CD4-positive, alpha-beta T cell (primary cell): ENCODE results near the gene NXN. TPM values are rescaled to one million over a fixed set of nuclear protein-coding genes. Genes with fewer than 3 reads are reported as not detected.

Experiments
- ATAC-seq: fragments of 200-7000 bp; cut with Tn5 transposase; one replicate; pipeline ENCODE4 v1.10.0; 2022; ENCODE audit warnings: mild to moderate bottlenecking; ENCODE audit not compliant: poor library complexity
- CTCF ChIA-PET: fragments of 350-600 bp; sonication (Branson Sonifier 250); formaldehyde crosslinking; loops from one replicate; lab custom pipeline; 2021; ENCODE audit warnings: antibody characterized with exemption, inconsistent platforms; lab: Charles Lee
- POLR2A ChIA-PET: fragments of 350-600 bp; sonication (Branson Sonifier 250); formaldehyde crosslinking; loops from one replicate; lab custom pipeline; 2021; ENCODE audit warnings: antibody characterized with exemption, inconsistent platforms; lab: Charles Lee
- DNase-seq, 14 experiments: peaks; one replicate each; pipeline ENCODE4 v3.0.0-alpha.2; 2013 to 2020; ENCODE audit warnings: mixed read lengths in 2 of 14
- H3K27ac ChIP-seq, 2 donors: one replicate each; pipeline versions ENCODE4 v1.5.1 to v1.7.0; 2013; ENCODE audit warnings: low read length in 2 of 2, low read depth in 1 of 2, mild to moderate bottlenecking in 1 of 2
- H3K27me3 ChIP-seq, 2 experiments: 1 replicate in 1 of 2; 2 replicates in 1 of 2; pipeline versions ENCODE4 v1.6.1 to v1.7.0; 2013; ENCODE audit warnings: low read length in 2 of 2, control low read depth in 1 of 2, mild to moderate bottlenecking in 1 of 2, moderate library complexity in 1 of 2; ENCODE audit not compliant: insufficient read depth in 2 of 2, control insufficient read depth in 1 of 2
- H3K36me3 ChIP-seq: one replicate; pipeline ENCODE4 v1.6.1; 2013; ENCODE audit warnings: low read length, control low read depth; ENCODE audit not compliant: insufficient read depth
- H3K4me1 ChIP-seq: one replicate; pipeline ENCODE4 v1.6.1; 2013; ENCODE audit warnings: low read length, control low read depth; ENCODE audit not compliant: insufficient read depth
- H3K4me3 ChIP-seq: one replicate; pipeline ENCODE4 v1.5.1; 2013; ENCODE audit warnings: mild to moderate bottlenecking, low read length, moderate library complexity
- H3K9me3 ChIP-seq, 2 experiments: 1 replicate in 1 of 2; 2 replicates in 1 of 2; pipeline versions ENCODE4 v1.6.1 to v1.7.0; 2013; ENCODE audit warnings: low read length in 2 of 2, mild to moderate bottlenecking in 2 of 2, control low read depth in 1 of 2, moderate library complexity in 1 of 2; ENCODE audit not compliant: control insufficient read depth in 1 of 2, insufficient read depth in 1 of 2
- H3K27ac Mint-ChIP-seq: one replicate; pipeline ENCODE4 v1.8.0; 2020; ENCODE audit warnings: mixed read lengths
- H3K27me3 Mint-ChIP-seq: one replicate; pipeline ENCODE4 v1.8.0; 2021; ENCODE audit warnings: mixed read lengths
- H3K36me3 Mint-ChIP-seq: one replicate; pipeline ENCODE4 v1.8.0; 2021; ENCODE audit warnings: low read depth, mixed read lengths
- H3K4me1 Mint-ChIP-seq: one replicate; pipeline ENCODE4 v1.8.0; 2021; ENCODE audit warnings: low read depth, mixed read lengths
- H3K4me3 Mint-ChIP-seq: one replicate; pipeline ENCODE4 v1.8.0; 2020; ENCODE audit warnings: mild to moderate bottlenecking, mixed read lengths
- H3K9me3 Mint-ChIP-seq: one replicate; pipeline ENCODE4 v1.8.0; 2020; ENCODE audit warnings: mixed read lengths
- CTCF ChIP-seq: fragments of 200-600 bp; IDR thresholded peaks from one replicate; pipeline ENCODE4 v1.8.0; 2022; ENCODE audit warnings: antibody characterized with exemption, mild to moderate bottlenecking
- intact Hi-C, 2 experiments: fragments of 100-400 bp; cut with DNase I in 1 of 2; cut with micrococcal nuclease in 1 of 2; formaldehyde crosslinking; loops; one replicate each; pipeline versions ENCODE4 v1.15.1 to v1.9.0; 2023 to 2025; cut with DNase I, micrococcal nuclease
- total RNA-seq, 174 experiments: library from RNA in 2 of 174; stranded (reverse) in 2 of 174; gene quantifications; one replicate each; pipeline ENCODE4 v1.2.3 and lab custom pipeline; 2021 to 2026

The NXN gene
- total RNA-seq, 2 experiments from 2014 or later, result 0.80 to 0.98 TPM

- no peak overlapping the region for H3K4me3 ChIP-seq
- Mint-ChIP-seq H3K9me3 (no peaks in the 10 kb centered on the region), H3K36me3 (no peaks in the 10 kb centered on the region), H3K27ac (no peak overlapping the region), H3K4me1 (no peaks in the 10 kb centered on the region), H3K4me3 (no peak overlapping the region), H3K27me3 (peaks cover 28% of the 10 kb centered on the region)
- TF ChIP-seq CTCF, result no peak
- peaks cover 5 to 17% of the 10 kb centered on the region in 2 experiments for H3K27me3 ChIP-seq
- no peak for DNase-seq
- ChIA-PET POLR2A (no interaction called here), CTCF (no interaction called here)
- H3K27ac ChIP-seq, result no peak overlapping the region
- intact Hi-C loops, result no loop called here
- H3K36me3 ChIP-seq, result no peaks in the 10 kb centered on the region
- peaks cover 5% of the 10 kb centered on the region for H3K4me1 ChIP-seq
- H3K9me3 ChIP-seq, result peaks cover 0 to 14% of the 10 kb centered on the region in 2 experiments
- no peak for ATAC-seq
Measured at GRCh38 chr17:949623-950303, 29.8 kb downstream of the NXN start.

GRCh38 chr17:948284-948852, 31.2 kb downstream of the NXN start:
- Mint-ChIP-seq H3K27ac (no peak overlapping the region), H3K4me1 (no peaks in the 10 kb centered on the region), H3K36me3 (no peaks in the 10 kb centered on the region), H3K4me3 (no peak overlapping the region), H3K9me3 (no peaks in the 10 kb centered on the region), H3K27me3 (peaks cover 26% of the 10 kb centered on the region)
- no peak for DNase-seq
- ChIA-PET POLR2A (no interaction called here), CTCF (no interaction called here)
- Histone ChIP-seq H3K4me1 (peaks cover 5% of the 10 kb centered on the region), H3K36me3 (no peaks in the 10 kb centered on the region), H3K9me3 (peaks cover 0 to 14% of the 10 kb centered on the region in 2 experiments), H3K27me3 (peaks cover 5 to 17% of the 10 kb centered on the region in 2 experiments), H3K4me3 (no peak overlapping the region), H3K27ac (no peak overlapping the region)
- TF ChIP-seq CTCF, result no peak
- ATAC-seq, result no peak
- intact Hi-C loops, result no loop called here

- Mint-ChIP-seq H3K27ac (no peak overlapping the region), H3K4me1 (no peaks in the 10 kb centered on the region), H3K4me3 (no peak overlapping the region), H3K36me3 (no peaks in the 10 kb centered on the region), H3K27me3 (peaks cover 24% of the 10 kb centered on the region), H3K9me3 (no peaks in the 10 kb centered on the region)
- no peak for ATAC-seq
- ChIA-PET CTCF (no interaction called here), POLR2A (no interaction called here)
- no peaks in the 10 kb centered on the region for H3K36me3 ChIP-seq
- no peak for DNase-seq
- intact Hi-C loops, result no loop called here
- peaks cover 2 to 14% of the 10 kb centered on the region in 2 experiments for H3K27me3 ChIP-seq
- no peak overlapping the region for H3K4me3 ChIP-seq
- no peak overlapping the region for H3K27ac ChIP-seq
- H3K9me3 ChIP-seq, result peaks cover 0 to 7% of the 10 kb centered on the region in 2 experiments
- H3K4me1 ChIP-seq, result peaks cover 2% of the 10 kb centered on the region
- no peak for TF ChIP-seq CTCF
Measured at GRCh38 chr17:946510-947236, 32.9 kb downstream of the NXN start.
